GM21515 (cell line): Measurements from ENCODE around the gene TNFAIP1.

Experiments used
- ATAC-seq: cut with Tn5 transposase; IDR thresholded peaks from one replicate; pipeline ENCODE4 v1.9.1; 2021; ENCODE audit not compliant: unreplicated experiment

TNFAIP1 gene

DNA sequence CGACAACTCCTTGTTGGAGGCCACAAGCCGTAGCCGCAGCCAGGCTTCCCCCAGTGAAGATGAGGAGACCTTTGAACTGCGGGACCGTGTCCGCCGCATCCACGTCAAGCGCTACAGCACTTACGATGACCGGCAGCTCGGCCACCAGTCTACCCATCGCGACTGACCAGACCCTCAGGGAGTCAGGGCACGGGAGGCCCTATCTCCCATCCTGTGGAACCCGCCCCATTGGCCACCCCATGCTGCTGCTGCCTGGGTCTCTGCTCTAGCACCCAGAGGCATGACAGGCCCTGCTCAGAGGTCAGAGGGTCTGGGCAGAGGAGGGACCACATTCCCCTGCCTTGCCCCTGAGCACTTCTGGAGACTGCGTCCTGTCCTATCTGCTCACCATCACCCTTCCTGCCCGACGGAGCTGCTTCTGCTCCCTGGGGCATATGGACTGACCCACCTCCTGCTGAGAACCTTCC is 8.9 kb downstream of the TNFAIP1 start:
- no peak for ATAC-seq

DNA sequence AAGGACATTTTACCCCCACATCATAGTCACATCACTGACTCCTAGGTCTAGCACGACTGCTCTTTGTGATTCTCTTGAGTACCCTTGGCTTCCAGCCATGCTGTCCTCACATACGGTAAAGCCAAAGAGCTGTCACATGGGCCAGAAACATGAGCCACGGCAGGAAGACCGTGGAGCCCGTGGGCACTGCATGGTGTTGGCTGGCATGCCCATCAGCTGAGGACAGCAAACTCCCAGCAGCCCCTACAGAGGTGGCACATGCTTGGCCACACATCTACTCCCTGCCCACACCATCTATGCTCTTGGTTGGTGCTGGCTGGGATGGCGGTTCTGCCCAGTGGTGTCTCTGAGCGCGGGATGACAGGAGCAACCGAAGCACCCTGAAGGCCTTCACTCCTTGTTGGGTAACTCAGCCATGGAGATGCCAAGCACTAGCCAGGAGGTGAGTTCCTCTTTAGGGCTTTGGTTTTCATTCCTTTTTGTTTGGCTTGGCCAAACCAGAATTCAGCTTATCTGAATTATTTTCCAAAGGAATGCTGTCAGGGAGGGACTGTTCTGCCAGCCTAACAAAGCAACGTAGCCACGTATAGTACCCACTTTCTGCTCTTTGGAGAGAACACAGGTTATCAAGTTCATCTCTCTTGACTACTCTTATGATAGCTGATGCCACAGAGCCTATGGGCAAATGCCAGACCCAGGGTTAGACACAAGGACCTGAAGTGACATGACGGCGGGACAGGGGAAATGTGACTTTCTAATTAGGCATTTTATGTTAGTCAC is 10.0 kb downstream of the TNFAIP1 start:
- ATAC-seq: no peak

DNA sequence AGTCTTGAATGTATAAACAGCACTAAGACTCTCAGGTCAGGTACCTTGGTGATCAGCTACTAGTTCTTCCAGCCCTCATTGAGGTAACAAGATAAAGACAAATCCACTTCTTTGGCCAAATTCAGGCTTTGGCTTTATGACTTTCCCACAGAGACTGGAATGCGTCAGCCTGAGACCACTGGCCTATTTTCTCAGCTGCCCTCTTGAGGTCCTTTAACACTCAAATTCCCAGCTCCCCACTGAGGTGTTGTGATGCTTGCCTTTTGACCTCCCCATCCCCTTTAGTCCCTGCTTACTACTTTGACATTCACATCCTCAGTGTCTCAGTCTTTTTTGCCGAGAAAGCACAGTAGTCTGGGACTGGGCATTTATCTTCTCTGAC is 10.6 kb downstream of the TNFAIP1 start:
- ATAC-seq: no peak

DNA sequence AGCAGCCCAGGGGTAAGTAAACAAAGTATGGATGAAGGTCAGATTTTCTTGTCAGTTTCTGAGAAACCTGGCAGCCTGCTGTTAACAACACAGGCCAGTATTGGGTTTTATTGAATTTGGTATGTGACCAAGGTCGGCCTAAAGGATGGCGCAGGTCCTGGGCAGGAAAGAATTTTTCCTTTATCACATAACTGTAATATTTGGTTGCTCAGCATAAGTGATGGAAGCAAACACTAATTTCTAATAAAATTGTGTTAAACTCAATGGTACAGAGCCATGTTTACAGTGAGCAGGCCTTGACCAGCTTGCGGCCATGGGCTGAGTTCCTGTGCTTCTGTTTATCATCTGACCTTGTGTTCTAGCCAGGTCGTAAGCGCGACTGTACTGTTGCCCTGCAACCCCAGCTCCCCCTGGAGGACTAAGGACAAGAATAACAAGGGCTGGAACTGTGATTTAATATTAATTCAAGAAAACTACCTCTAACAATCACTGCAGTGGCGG is 11.2 kb downstream of the TNFAIP1 start:
- ATAC-seq: no peak

DNA sequence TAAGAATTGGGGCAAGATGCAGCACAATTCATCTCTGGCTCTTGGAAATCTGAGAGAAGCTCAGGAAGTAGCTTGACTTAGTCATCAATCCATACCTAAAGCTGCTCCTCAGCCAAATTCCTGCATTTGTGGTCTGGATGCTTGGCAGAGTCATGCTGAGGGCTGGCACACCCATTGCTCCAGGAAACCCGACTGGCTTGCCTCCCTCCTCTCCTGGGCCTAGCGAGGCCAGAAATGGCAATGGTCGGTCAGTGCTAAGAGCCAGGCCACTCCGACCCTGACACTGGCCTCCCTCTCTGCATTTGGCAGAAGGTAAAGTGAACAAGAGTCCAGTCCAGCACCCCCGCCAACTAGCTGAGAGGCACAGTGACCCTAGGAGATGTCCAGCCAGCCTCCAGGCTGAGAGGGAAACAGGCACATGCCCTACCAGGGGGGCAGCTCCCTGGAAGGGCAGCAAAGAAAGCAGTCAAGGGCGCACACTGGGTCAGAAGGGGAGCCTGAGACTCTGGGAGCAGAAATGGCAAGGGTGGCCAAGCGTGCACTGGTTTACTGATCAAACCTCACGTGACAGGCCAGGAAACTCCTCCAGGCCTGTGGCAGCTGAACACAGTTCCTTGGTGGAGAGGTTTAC is 11.8 kb downstream of the TNFAIP1 start:
- ATAC-seq: no peak

DNA sequence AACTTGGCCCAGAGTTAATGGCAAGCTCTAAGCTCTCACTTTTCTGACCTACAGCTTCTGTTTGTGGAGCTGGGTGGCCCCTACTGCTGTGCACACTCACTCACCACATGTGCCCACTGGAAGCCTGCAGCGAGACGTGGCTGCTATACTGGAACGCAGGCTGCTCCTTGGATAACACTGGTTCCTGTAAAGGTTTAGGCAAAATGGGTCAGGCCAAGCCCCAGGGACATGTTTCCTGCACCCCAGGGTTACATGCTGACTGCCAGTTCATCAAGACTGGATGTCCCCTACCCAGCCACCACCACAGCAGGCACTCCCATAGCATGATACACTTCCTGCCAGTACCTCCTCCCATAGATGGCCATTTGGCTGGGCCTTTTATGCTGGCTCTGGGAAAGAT is 13.4 kb downstream of the TNFAIP1 start:
- no peak for ATAC-seq

DNA sequence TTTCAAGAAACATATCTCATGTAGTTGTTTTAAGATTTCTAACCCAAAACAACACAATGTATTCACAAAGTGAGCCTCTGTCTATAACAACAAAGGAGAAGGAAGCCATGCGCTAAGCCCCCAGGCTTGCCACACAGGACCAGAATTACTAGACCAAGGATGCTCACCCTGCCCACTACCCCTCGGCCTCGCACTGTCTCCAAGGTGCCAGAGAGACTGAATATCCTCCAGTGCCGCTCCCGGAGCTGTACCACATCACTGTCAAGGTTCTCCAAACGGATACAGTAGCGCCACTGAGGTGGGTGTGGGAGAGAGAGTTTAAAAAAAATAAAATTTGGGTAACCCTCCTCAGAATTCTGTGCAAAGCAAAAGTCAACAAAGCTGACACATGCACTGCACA is 14.7 kb downstream of the TNFAIP1 start:
- no peak for ATAC-seq

DNA sequence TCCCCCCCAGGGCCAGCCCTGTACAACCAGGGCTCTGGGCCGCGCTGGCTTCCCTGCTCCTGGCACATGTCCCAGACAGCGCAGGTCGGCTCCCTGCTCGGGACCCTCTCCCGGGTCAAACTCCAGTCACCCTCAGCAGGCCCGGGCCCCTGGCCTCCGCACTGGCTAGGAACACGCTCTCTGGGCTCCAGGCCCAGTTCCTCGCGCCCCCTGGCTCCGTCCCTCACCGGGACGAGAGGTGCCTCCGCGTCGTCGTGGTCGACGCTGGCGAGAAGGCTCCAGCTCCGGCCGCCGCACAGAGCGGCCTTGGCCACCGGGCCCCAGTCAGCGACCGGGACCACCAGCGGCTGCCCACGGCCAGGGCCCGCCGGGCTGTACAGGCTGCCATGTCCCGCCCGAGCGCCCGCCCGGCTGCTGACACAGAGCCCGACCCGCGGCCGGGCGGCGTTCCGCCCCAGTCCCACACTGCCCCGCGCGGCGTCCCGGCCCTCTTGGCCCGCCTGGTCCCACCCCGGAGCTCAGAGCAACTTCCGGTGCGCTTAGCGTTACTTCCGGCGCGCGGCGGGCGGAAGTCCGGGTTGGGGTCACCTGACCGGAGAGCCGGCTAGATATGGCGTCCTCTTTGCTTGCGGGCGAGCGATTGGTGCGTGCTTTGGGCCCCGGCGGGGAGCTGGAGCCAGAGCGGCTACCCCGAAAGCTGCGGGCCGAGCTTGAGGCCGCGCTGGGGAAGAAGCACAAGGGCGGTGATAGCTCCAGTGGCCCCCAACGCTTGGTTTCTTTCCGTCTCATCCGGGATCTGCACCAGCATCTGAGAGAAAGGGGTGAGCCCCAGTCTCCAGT is 21.7 kb downstream of the TNFAIP1 start, which contains the start of gene POLDIP2:
TSS of gene POLDIP2 (minus strand) at position 467 of the 840 bp plus-strand sequence. CDS start at position 388, 79 bp downstream.
- ATAC-seq: peak; percentile 91

DNA sequence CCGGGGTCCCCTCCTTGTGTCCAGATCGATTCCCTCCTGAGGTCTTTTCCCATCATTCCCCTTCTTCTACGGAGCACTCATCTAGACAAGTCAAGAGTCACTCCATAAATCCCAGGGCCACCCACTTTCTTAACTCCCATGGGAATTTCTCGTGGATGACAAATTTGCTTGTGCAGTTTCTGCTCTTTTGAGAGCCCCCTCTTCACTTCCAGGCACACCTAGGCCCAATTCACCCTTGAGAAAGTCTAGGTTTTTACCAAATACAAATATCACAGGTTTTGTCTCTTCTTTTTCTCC is 22.3 kb downstream of the TNFAIP1 start:
- no peak for ATAC-seq

DNA sequence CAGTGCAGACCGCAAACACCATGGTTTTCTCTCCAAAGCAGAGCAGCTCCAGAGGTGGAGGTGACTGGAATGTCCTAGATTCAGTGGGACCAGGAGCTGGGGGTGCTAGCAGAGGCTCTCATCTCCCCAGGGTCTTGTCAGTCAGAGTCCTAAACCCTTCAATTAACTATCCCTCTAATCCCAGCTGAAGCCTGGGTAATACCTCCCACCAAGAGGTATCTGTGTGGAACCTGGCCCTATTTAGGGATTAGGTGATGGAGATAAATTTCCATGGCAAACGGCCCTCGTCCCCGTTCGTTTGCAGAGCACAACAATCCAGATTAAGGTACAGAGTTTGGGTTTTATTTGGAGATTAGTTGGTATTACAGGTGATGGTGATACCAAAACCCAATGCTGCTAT is 27.6 kb downstream of the TNFAIP1 start:
- no peak for ATAC-seq

DNA sequence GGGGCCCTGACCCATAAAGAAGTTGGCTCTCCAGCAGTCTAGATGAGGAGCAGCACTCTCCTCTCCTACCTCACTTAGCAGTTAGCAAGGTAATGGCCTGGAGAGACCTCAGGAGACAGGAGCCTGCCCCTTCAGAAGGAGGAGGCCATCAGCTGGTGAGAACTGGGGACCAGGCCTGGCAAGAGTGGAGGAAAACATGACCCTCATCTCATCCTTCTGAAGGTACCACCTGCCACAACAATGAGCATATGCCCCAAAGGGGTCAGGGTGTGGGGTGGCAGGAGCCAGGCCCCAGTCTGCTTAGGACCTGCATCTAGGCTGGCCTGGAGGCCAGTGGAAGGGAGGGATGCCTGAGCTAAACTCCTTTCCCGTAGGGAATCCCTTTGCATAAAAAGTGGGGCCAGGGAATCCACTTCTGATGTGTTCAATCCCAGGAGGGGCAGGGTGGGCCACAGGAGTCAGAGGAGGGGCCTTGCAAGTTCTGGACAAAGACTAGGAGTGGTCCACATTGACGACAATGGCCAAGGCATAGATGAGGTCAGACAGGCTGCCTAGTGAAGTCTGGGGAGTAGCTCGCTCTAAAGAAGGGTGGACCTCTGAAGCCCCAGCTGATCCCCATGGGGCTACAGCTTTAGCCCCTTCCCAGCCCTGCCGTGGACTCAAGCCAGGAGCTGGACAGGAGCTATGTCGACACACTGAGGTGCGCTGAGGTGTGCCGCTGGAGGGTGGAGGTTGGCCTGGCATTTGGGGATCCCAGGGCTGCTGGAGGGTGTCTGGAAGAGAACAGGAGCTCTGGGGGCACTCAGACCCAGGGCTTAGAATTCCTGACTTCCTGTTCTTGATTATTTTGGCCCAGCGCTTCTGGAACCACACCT is 28.5 kb downstream of the TNFAIP1 start:
- ATAC-seq: no peak

DNA sequence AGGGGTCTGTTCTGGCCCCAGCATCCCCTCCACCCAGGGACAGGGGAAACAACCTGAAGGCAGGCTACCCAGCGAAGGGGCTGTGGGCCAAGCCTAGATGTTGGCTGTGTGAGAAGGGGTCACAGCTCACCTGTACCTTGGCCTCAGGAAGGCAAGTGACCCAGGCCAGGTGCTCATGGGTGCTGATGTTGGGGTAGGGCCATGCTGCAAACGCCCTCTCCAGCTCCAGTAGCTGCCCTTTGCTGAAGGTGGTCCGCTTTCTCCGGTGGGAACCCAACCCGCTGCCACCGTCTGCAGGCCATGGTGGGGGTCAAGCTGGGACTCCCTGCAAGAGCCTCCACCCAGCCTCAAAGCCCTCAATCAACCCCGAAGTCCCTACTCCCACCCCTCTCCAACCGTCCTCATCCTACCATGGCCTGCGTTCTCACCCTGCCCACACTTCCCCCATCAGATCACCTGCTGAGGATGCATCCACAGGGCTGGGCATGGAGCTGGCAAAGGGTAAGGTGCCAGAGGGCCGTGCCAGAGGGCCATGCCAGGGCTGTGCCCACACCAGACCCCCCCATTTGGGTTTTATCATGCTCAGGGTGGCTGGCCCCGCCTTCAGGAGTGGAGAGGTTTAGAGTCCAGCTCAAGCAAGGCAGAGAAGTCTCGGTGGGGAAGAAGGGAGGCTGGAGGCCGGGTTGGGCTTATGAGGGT is 29.3 kb downstream of the TNFAIP1 start, which contains the start of gene SEBOX:
TSS of gene SEBOX (minus strand) at position 535 of the 699 bp plus-strand sequence. CDS start at position 487, 48 bp downstream.
- no peak for ATAC-seq

DNA sequence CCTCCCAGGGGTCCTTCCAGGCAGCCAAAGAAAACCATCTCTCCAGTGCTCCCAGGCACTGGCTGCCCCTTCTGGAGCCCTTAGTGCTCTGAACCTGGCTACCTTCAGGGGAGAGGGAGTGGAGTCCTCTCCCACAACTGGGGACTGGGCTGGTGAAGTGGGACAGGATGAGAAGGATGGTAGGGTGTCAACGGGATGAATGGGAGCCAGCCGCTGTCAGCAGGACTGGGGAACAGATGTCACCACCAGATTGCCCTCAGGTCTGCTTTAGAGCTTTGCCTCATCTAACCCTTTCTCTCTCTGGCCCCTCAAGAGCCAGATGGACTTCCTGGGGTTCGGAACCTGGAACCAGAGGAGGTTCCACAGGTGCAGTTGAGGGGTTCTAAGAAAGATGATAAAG is 29.9 kb downstream of the TNFAIP1 start:
- ATAC-seq: no peak

DNA sequence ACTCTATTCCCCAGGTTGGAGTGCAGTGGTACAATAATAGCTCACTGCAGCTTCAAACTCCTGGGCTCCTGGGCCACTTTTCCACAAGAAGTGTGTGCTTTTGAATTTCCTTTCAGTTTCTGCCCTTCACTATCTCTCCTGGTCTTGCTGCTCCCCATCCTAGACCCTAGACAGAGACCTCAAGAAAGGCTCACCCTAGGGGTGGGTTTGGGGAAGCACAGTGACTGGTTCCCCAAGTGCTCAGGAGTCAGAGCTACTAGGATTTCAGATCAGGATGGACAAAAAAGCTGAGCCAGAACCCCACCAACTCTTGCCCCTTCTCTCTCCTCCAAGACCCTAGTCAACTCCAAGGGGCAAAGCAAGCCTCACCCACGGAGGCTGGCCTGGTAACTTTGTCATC is 31.0 kb downstream of the TNFAIP1 start:
- ATAC-seq: no peak

DNA sequence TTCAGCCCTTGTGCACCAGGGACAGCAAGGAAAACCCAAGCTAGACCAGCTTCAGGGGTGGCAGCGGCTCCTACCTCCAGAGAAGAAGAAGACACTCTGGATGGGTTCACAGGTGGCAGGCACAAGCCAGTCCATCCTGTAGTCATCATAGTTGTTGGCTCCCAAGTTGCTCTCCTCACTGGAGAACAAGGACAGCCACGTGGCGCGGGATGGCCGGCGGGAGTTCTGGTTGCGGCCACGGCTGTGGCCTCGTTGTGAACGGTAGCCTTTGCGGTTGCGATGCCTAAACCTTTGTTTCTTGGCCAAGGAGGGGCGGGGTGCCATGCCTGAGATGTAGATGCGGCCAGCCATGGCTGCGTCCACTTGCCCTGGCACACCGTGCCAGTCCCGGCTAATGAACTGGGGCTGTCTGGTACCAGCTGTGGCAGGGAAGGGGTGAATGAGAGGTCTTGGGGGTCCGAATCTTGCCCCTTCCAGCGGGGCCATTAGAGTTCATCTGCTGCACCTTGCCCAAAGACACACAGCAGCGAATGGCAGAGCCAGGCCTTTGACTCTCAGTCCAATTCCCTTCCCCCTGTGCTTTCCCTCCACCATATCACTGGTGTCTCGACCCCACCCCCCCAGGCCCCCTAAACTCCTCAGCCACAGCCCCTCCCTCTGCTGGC is 32.2 kb downstream of the TNFAIP1 start:
- no peak for ATAC-seq

DNA sequence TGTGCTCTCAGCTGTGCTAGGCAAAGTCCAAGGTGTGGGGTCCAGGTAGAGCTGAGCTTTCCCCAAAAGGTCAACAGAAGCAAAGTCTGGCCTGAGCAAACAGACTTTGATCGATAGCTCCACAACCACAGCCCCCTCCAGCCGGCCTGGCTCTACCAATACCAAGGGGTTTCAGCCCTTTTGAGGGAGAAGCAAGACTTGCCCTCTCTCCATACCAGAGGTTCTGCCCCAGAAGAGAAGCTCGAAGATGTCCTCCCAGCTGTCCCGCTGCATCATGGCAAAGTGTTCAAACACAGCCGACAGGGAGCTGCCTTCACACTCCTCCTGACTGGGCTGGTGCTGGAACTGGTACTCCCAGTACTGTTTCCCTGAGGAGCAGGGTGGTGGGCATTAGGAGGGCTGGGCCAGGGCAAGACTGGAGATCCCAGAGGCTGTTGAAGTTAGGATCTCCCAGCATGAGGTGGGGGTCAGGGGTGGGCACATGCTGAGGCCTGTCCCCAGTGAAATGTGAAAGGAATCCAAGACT is 32.8 kb downstream of the TNFAIP1 start:
- no peak for ATAC-seq

DNA sequence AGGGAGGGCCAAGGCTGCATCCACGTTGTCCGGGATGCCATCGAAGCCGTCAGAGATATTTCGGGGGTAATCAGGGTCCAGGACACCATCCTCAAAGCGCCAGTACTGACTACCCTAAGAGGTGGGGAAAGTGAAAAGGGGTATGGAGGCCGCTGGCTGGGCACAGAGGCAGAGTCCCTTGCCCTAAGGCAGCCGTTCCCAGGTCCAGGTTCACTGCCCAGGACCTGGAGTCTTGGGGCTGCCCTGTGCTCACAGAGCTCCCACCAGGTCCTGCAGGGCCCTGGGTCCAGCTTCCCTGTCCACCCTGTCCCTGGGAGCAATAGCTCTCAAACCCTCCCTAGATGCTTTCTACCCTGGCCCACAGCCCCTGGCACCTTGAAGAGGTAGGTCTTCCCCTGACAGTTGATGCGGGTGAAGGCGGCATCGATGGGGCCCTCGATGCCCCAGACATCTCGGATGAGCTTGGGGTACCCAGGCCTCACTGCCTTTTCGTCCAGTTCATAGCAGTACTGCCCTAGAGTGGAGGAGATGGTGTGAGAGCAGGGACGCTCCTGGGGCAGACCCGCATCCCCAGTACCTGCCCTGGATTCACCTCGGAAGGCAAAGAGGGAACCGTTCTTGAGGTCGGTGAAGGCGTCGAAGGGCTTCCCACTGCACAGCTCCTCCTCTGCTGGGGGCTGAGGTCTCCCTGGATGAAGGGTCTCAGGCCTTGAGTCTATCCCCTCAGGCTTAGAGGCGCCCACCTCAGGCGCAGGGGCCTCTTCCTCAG is 33.5 kb downstream of the TNFAIP1 start:
- no peak for ATAC-seq

DNA sequence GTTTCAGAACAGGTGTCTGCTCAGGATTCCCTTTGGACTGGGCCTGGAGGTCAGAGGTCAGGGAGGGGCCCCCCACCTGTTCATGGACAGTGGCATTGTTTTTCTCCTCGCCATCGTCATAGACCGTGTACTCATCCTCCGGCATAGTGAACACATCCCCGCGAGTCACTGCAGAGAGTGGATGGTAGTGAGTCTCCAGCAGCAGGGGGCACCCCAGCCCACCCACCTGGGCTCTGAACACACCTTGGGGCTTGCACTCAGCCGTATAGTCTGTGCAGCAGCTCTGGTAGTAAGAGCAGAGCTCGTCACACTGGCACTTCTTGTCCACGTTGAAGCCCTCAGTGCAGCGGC is 34.1 kb downstream of the TNFAIP1 start:
- no peak for ATAC-seq
